IMR-90 (cell line): ENCODE results near the gene SLC52A1. TPM values are rescaled to one million over a fixed set of nuclear protein-coding genes. Genes with fewer than 3 reads are reported as not detected.
A peak's percentile ranks its signal among the peaks of the same experiment; 100 is the strongest.

Experiments used
- ATAC-seq: fragments of 200-7000 bp; cut with Tn5 transposase; 2 replicates; pipeline ENCODE4 v1.9.1; 2020; ENCODE audit warnings: low read depth, mild to moderate bottlenecking, moderate library complexity
- BruUV-seq: library from RNA; stranded (reverse); fragments of 400-500 nt; replicated peaks from 2 replicates; lab custom pipeline; 2021; lab: Mats Ljungman, UMichigan
- CTCF ChIA-PET: fragments of 300-600 bp; formaldehyde crosslinking; extraction: SDS; loops from one replicate; lab custom pipeline; 2021; ENCODE audit warnings: antibody characterized with exemption; lab: Yijun Ruan, JAX
- POLR2A ChIA-PET: fragments of 300-600 bp; sonication (Branson Sonifier 250); formaldehyde crosslinking; loops from one replicate; lab custom pipeline; 2022; ENCODE audit warnings: antibody characterized with exemption; ENCODE audit not compliant: unreplicated experiment; lab: Charles Lee
- DNase-seq: peaks from one replicate; pipeline ENCODE4 v3.0.0; 2013
- H2AFZ ChIP-seq: replicated peaks from 2 replicates; pipeline ENCODE3; 2013; ENCODE audit warnings: low read length, mild to moderate bottlenecking; ENCODE audit not compliant: poor library complexity
- H2AK5ac ChIP-seq: 2 replicates; pipeline ENCODE4 v1.6.1; 2013; ENCODE audit warnings: low read depth, low read length, inconsistent platforms
- H2AK9ac ChIP-seq: replicated peaks from 2 replicates; pipeline ENCODE3; 2013; ENCODE audit warnings: mild to moderate bottlenecking, low read depth, low read length, moderate library complexity; ENCODE audit not compliant: poor library complexity
- H2BK120ac ChIP-seq: 2 replicates; pipeline ENCODE4 v1.6.1; 2013; ENCODE audit warnings: low read depth, low read length, inconsistent platforms
- H2BK15ac ChIP-seq: 3 replicates; pipeline ENCODE4 v1.6.1; 2013; ENCODE audit warnings: low read depth, low read length, inconsistent platforms
- H2BK20ac ChIP-seq: 2 replicates; pipeline ENCODE4 v1.6.1; 2013; ENCODE audit warnings: low read depth, mild to moderate bottlenecking, inconsistent platforms, low read length, moderate library complexity
- H2BK5ac ChIP-seq: 2 replicates; pipeline ENCODE4 v1.6.1; 2013; ENCODE audit warnings: mild to moderate bottlenecking, low read depth, low read length, inconsistent platforms; ENCODE audit not compliant: poor library complexity, severe bottlenecking
- H3K14ac ChIP-seq: replicated peaks from 2 replicates; pipeline ENCODE4 v1.6.1; 2013; ENCODE audit warnings: low read depth, low read length, inconsistent platforms
- H3K18ac ChIP-seq: 2 replicates; pipeline ENCODE4 v1.6.1; 2013; ENCODE audit warnings: low read depth, low read length, control low read depth
- H3K23ac ChIP-seq: 2 replicates; pipeline ENCODE4 v1.6.1; 2013; ENCODE audit warnings: low read depth, low read length, inconsistent platforms
- H3K27ac ChIP-seq: 2 replicates; pipeline ENCODE4 v1.5.1; 2013; ENCODE audit warnings: mild to moderate bottlenecking, control low read depth, low read length; ENCODE audit not compliant: insufficient read depth
- H3K27me3 ChIP-seq: 2 replicates; pipeline ENCODE4 v1.6.1; 2013; ENCODE audit warnings: low read length; ENCODE audit not compliant: control insufficient read depth, insufficient read depth
- H3K36me3 ChIP-seq: 2 replicates; pipeline ENCODE4 v1.6.1; 2013; ENCODE audit warnings: low read length, mixed read lengths; ENCODE audit not compliant: control insufficient read depth, insufficient read depth
- H3K4ac ChIP-seq: 2 replicates; pipeline ENCODE4 v1.6.1; 2013; ENCODE audit warnings: low read depth, low read length, inconsistent platforms
- H3K4me1 ChIP-seq: 2 replicates; pipeline ENCODE4 v1.6.1; 2013; ENCODE audit warnings: low read length, mixed read lengths; ENCODE audit not compliant: control insufficient read depth, insufficient read depth
- H3K4me2 ChIP-seq: 2 replicates; pipeline ENCODE4 v1.6.1; 2013; ENCODE audit warnings: low read depth, mild to moderate bottlenecking, control low read depth, low read length, moderate library complexity
- H3K4me3 ChIP-seq: 2 replicates; pipeline ENCODE4 v1.5.1; 2013; ENCODE audit warnings: low read depth, mild to moderate bottlenecking, control low read depth, low read length, moderate library complexity; ENCODE audit not compliant: insufficient read depth
- H3K56ac ChIP-seq: 2 replicates; pipeline ENCODE4 v1.6.1; 2013; ENCODE audit warnings: low read length, inconsistent platforms; ENCODE audit not compliant: insufficient read depth; ENCODE audit errors: extremely low read depth
- H3K79me1 ChIP-seq, 2 experiments: 2 replicates each; pipeline ENCODE4 v1.6.1; 2013; ENCODE audit warnings: low read length in 2 of 2, inconsistent platforms in 1 of 2, low read depth in 1 of 2
- H3K9ac ChIP-seq: 2 replicates; pipeline ENCODE4 v1.6.1; 2013; ENCODE audit warnings: low read depth, low read length, control low read depth
- H3K9me1 ChIP-seq: 2 replicates; pipeline ENCODE4 v1.6.1; 2013; ENCODE audit warnings: low read length, inconsistent platforms; ENCODE audit not compliant: insufficient read depth
- H3K9me3 ChIP-seq: 2 replicates; pipeline ENCODE4 v1.6.1; 2013; ENCODE audit warnings: low read length; ENCODE audit not compliant: control insufficient read depth, insufficient read depth
- H4K20me1 ChIP-seq: 2 replicates; pipeline ENCODE4 v1.6.1; 2013; ENCODE audit warnings: low read length, inconsistent platforms; ENCODE audit not compliant: insufficient read depth
- H4K5ac ChIP-seq: 2 replicates; pipeline ENCODE4 v1.6.1; 2013; ENCODE audit warnings: mild to moderate bottlenecking, low read depth, low read length, control low read depth
- H4K8ac ChIP-seq, 2 experiments: 2 replicates each; pipeline ENCODE4 v1.6.1; 2013; ENCODE audit warnings: low read depth in 2 of 2, low read length in 2 of 2, control low read depth in 1 of 2, inconsistent platforms in 1 of 2
- H4K91ac ChIP-seq: 2 replicates; pipeline ENCODE4 v1.6.1; 2013; ENCODE audit warnings: low read depth, low read length, inconsistent platforms; ENCODE audit not compliant: insufficient read depth
- RCOR1 ChIP-seq: IDR thresholded peaks from 2 replicates; pipeline ENCODE4 v1.6.1; 2012; ENCODE audit warnings: mild to moderate bottlenecking, low read length, improper control_type of control experiment; ENCODE audit not compliant: insufficient replicate concordance
- WGBS, 2 experiments: methylation state at CpG; one replicate each; pipeline versions ENCODE4 v1.1.5 to v1.1.7; 2013; ENCODE audit warnings: missing lambda C conversion rate in 2 of 2; ENCODE audit not compliant: insufficient read length in 1 of 2; ENCODE audit errors: extremely low coverage in 2 of 2; 5-methylcytosine and 5-hydroxymethylcytosine counted together
- dilution Hi-C: fragments of 300-500 bp; cut with HindIII; formaldehyde crosslinking; loops from one replicate; pipeline ENCODE4 v1.14.3; 2018; ENCODE audit warnings: low sequenced_read_pairs; ENCODE audit not compliant: unreplicated experiment
- in situ Hi-C: fragments of 300-500 bp; cut with MboI; formaldehyde crosslinking; loops from 3 replicates; pipeline ENCODE4 v1.14.3; 2019; ENCODE audit warnings: low sequenced_read_pairs, inconsistent platforms, mixed read lengths
- intact Hi-C: fragments of 100-400 bp; cut with micrococcal nuclease; formaldehyde crosslinking; loops from 2 replicates; pipeline ENCODE4 v1.10.0; 2022
- polyA plus RNA-seq, 3 experiments: library from polyadenylated mRNA; depleted of rRNA; stranded (reverse); fragments of >200 nt; gene quantifications; 2 replicates each; pipeline ENCODE4 v1.2.3, GENCODE V29; 2012; ENCODE audit warnings: low replicate concordance in 1 of 3
- total RNA-seq: library from RNA; depleted of rRNA; stranded (reverse); fragments of >200 nt; gene quantifications from 2 replicates; pipeline ENCODE4 v1.2.3, GENCODE V29; 2012
- TF ChIP-seq, protein P1 (sequence below): conservative IDR thresholded peaks from 2 replicates; pipeline ENCODE4 v1.5.1; 2012; ENCODE audit warnings: mild to moderate bottlenecking, low read depth, low read length, improper control_type of control experiment
- TF ChIP-seq, protein P2 (sequence below): fragments of 150-350 bp; IDR thresholded peaks from 2 replicates; pipeline ENCODE4 v1.6.1; 2017; ENCODE audit warnings: mild to moderate bottlenecking, antibody characterized with exemption, low read length, low read depth

SLC52A1 gene
- total and polyA plus RNA-seq, 2 of the 4 experiments (the other 2 are of a cell fraction) = not detected

DNA sequence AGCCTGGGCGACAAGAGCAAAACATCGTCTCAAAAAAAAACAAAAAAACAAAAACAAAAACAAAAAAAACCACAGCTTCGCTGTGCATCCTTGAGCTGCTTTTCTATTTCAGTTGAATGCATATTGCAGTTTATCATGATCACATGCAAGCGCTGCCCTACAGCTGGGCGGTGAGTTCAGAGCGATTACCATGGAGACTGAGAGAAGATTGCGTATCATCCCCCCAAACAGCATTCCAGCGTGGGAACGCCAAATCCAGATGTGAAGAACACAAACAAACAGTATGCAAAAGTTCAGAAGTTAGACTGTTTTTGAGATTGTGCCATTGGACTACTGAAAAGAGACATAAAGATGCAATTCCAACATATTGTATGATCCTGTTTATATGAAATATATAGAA is 15.1 kb upstream of the SLC52A1 start:
- no TSS peak for BruUV-seq
- H2BK20ac ChIP-seq = no peak overlapping the region

More for the DNA sequence above, 15.1 kb upstream of the SLC52A1 start:
- intact Hi-C loops = no loop called here
- H3K14ac ChIP-seq = no peak overlapping the region
- no peak overlapping the region for H3K23ac ChIP-seq
- in situ Hi-C loops = loop anchor here (10.0 kb wide), 1 partner anchor 135 kb away; no protein-coding TSS in a partner anchor
- H2AFZ ChIP-seq = no peak overlapping the region
- ATAC-seq = no peak
- ChIA-PET POLR2A (no interaction called here), CTCF (interaction anchor here (0.7 kb wide), 1 partner anchor 53 kb away, joined by 4 read pairs; no protein-coding TSS in a partner anchor)
- H2BK15ac ChIP-seq = no peak overlapping the region
- dilution Hi-C loops = no loop called here
- no peak overlapping the region for H3K18ac ChIP-seq
- no peak for TF ChIP-seq RCOR1
- TF ChIP-seq, protein P1, sequence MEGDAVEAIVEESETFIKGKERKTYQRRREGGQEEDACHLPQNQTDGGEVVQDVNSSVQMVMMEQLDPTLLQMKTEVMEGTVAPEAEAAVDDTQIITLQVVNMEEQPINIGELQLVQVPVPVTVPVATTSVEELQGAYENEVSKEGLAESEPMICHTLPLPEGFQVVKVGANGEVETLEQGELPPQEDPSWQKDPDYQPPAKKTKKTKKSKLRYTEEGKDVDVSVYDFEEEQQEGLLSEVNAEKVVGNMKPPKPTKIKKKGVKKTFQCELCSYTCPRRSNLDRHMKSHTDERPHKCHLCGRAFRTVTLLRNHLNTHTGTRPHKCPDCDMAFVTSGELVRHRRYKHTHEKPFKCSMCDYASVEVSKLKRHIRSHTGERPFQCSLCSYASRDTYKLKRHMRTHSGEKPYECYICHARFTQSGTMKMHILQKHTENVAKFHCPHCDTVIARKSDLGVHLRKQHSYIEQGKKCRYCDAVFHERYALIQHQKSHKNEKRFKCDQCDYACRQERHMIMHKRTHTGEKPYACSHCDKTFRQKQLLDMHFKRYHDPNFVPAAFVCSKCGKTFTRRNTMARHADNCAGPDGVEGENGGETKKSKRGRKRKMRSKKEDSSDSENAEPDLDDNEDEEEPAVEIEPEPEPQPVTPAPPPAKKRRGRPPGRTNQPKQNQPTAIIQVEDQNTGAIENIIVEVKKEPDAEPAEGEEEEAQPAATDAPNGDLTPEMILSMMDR = no peak
- TF ChIP-seq, protein P2, sequence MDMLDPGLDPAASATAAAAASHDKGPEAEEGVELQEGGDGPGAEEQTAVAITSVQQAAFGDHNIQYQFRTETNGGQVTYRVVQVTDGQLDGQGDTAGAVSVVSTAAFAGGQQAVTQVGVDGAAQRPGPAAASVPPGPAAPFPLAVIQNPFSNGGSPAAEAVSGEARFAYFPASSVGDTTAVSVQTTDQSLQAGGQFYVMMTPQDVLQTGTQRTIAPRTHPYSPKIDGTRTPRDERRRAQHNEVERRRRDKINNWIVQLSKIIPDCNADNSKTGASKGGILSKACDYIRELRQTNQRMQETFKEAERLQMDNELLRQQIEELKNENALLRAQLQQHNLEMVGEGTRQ = no peak
- H3K9me3 ChIP-seq = no peaks in the 10 kb centered on the region
- H3K27me3 ChIP-seq = peaks cover 2% of the 10 kb centered on the region; the same call in 1 of the 2 replicates
- 83% methylated on average over 2 of the region's 9 CpGs; no CpG with 5 or more reads in 1 of the 2 experiments for WGBS, 2 experiments
- no peak overlapping the region for H3K4ac ChIP-seq
- no peak overlapping the region for H3K27ac ChIP-seq
- no peak overlapping the region for H2AK9ac ChIP-seq
- H4K20me1 ChIP-seq = no peaks in the 10 kb centered on the region
- no peak overlapping the region for H3K4me3 ChIP-seq
- H2AK5ac ChIP-seq = no peak overlapping the region
- H3K36me3 ChIP-seq = no peaks in the 10 kb centered on the region
- no peak overlapping the region for H4K8ac ChIP-seq
- H3K4me2 ChIP-seq = no peak overlapping the region
- no peak overlapping the region for H3K56ac ChIP-seq
- peak; percentile 20 for DNase-seq
- H3K4me1 ChIP-seq = no peaks in the 10 kb centered on the region
- no peaks in the 10 kb centered on the region for H3K79me1 ChIP-seq
- H3K9ac ChIP-seq = no peak overlapping the region
- no peak overlapping the region for H2BK120ac ChIP-seq
- no peak overlapping the region for H4K5ac ChIP-seq
- no peaks in the 10 kb centered on the region for H3K9me1 ChIP-seq
- no peak overlapping the region for H2BK5ac ChIP-seq
- no peak overlapping the region for H4K91ac ChIP-seq
